Measurements from ENCODE around the gene RARG.

GRCh38 chr12:53213348-53213747 is 18.7 kb downstream of the RARG start:
- TF ChIP-seq, protein P1, sequence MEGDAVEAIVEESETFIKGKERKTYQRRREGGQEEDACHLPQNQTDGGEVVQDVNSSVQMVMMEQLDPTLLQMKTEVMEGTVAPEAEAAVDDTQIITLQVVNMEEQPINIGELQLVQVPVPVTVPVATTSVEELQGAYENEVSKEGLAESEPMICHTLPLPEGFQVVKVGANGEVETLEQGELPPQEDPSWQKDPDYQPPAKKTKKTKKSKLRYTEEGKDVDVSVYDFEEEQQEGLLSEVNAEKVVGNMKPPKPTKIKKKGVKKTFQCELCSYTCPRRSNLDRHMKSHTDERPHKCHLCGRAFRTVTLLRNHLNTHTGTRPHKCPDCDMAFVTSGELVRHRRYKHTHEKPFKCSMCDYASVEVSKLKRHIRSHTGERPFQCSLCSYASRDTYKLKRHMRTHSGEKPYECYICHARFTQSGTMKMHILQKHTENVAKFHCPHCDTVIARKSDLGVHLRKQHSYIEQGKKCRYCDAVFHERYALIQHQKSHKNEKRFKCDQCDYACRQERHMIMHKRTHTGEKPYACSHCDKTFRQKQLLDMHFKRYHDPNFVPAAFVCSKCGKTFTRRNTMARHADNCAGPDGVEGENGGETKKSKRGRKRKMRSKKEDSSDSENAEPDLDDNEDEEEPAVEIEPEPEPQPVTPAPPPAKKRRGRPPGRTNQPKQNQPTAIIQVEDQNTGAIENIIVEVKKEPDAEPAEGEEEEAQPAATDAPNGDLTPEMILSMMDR (IDR thresholded peaks at IDR 0.05), result peak; percentile 100
- no peak for TF ChIP-seq ZFX (IDR thresholded peaks at IDR 0.05; ENCODE audit: borderline replicate concordance)

Measured in 22Rv1 (cell line).